Measurements from ENCODE around the gene LBHD1.

GRCh38 chr11:62708793-62709192 is 36.7 kb upstream of the LBHD1 start:
- no peak for TF ChIP-seq CEBPB (IDR thresholded peaks at IDR 0.05; ENCODE audit: borderline replicate concordance, low read depth, low read length)
- no peak for TF ChIP-seq NFIC (IDR thresholded peaks at IDR 0.05; ENCODE audit: low read length)
- no peak for TF ChIP-seq ZFP1 (CRISPR knock-in tag; IDR thresholded peaks at IDR 0.05)
- no peak for TF ChIP-seq XBP1 (CRISPR knock-in tag; IDR thresholded peaks at IDR 0.05)

Data from HepG2 (cell line).